Stimulated activated CD8-positive, alpha-beta memory T cell treated with anti-CD3 and anti-CD28 coated beads, Interleukin-4, amount 100 ng/mL, for 4 hours (primary cell): ENCODE data around the gene TPRX2.
"Not testable (repeated sequence)": the region's sequence is repeated elsewhere in the genome, so short reads cannot be mapped to it uniquely, and the experiment has no call there.

Experiments used
- DNase-seq, 2 donors: peaks; one replicate each; pipeline ENCODE4 v3.0.0-alpha.2; 2020; ENCODE audit warnings: low read depth in 2 of 2, low spot score in 1 of 2

Gene TPRX2

GRCh38 chr19:47860602-47861297 is 1.7 kb downstream of the TPRX2 start:
- no peak for DNase-seq

- DNase-seq: no peak
These were observed 2.6 kb downstream of the TPRX2 start for GRCh38 chr19:47861630-47862029.

GRCh38 chr19:47863514-47863936 is 4.5 kb downstream of the TPRX2 start:
- DNase-seq: peak; percentile 58 to 86

GRCh38 chr19:47865166-47865565 is 6.1 kb downstream of the TPRX2 start:
- DNase-seq: no peak

- DNase-seq: no peak
These were observed 19.9 kb downstream of the TPRX2 start for GRCh38 chr19:47878906-47879305.

- DNase-seq: not testable (repeated sequence)
These were observed 20.4 kb downstream of the TPRX2 start for GRCh38 chr19:47879385-47879784.

- no peak for DNase-seq
These were observed 22.7 kb downstream of the TPRX2 start for GRCh38 chr19:47881757-47882156.

- DNase-seq: no peak
These were observed 23.9 kb downstream of the TPRX2 start for GRCh38 chr19:47882890-47883289.

- DNase-seq: no peak
These were observed 26.0 kb downstream of the TPRX2 start for GRCh38 chr19:47885067-47885463.

GRCh38 chr19:47886010-47886559 is 27.1 kb downstream of the TPRX2 start, which contains the start of gene SULT2A1:
Gene SULT2A1 (minus strand): TSS chr19:47886315. CDS start chr19:47886257, 58 bp downstream.
- no peak for DNase-seq

GRCh38 chr19:47890865-47891621 is 32.0 kb downstream of the TPRX2 start:
- DNase-seq: no peak

GRCh38 chr19:47891622-47891922 is 32.5 kb downstream of the TPRX2 start:
- DNase-seq: no peak

GRCh38 chr19:47891923-47892666 is 33.1 kb downstream of the TPRX2 start:
- DNase-seq: no peak

GRCh38 chr19:47895165-47895782 is 36.2 kb downstream of the TPRX2 start:
- no peak for DNase-seq

GRCh38 chr19:47896019-47896418 is 37.0 kb downstream of the TPRX2 start:
- DNase-seq: no peak

GRCh38 chr19:47896773-47897172 is 37.7 kb downstream of the TPRX2 start:
- DNase-seq: no peak

- no peak for DNase-seq
These were observed 38.8 kb downstream of the TPRX2 start for GRCh38 chr19:47897861-47898260.

- DNase-seq: no peak
These were observed 40.3 kb downstream of the TPRX2 start for GRCh38 chr19:47899335-47899734.

GRCh38 chr19:47901370-47901769 is 42.3 kb downstream of the TPRX2 start:
- no peak for DNase-seq

GRCh38 chr19:47909350-47909749 is 50.3 kb downstream of the TPRX2 start:
- DNase-seq: peak; percentile 19 to 55

GRCh38 chr19:47910191-47910590 is 51.2 kb downstream of the TPRX2 start:
- DNase-seq: not testable (repeated sequence)
